H54 (cell line): Measurements from ENCODE around the gene HEMK1.

ENCODE experiments used
- DNase-seq: peaks from one replicate; pipeline ENCODE4 v3.0.0; 2011; ENCODE audit warnings: low spot score, mixed read lengths; ENCODE audit not compliant: insufficient read length
- FAIRE-seq: peaks from 3 replicates; lab custom pipeline; 2011; peaks lifted over from hg19 to GRCh38; lab: Jason Lieb, UNC
- POLR2A ChIP-seq: IDR thresholded peaks from 2 replicates; pipeline ENCODE4 v1.6.1; 2011; ENCODE audit warnings: low read depth, mild to moderate bottlenecking, low read length

HEMK1 gene

DNA sequence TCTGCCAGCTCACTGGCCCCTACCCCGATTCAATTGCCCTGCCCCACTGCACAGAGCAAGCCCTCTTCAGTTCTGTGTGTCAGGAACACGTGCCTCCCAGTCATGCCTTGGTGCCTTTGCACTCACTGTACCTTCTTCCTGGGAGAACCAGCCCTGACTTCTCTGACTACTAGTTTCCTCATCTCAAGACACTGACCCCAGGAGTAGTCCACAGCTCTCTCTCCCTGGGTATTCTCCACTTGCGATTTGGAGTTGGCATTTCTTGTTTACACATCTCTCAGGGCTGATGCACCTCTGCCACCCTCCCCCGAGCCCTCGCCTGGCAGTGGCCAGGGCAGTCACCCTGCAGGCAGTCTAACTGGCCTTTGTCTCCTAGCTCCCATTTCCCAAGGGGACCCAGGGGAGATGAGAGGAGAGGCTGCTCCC, 36.6 kb downstream of the HEMK1 start:
- DNase-seq (no peak), FAIRE-seq (no peak)
- no peak for TF ChIP-seq POLR2A

DNA sequence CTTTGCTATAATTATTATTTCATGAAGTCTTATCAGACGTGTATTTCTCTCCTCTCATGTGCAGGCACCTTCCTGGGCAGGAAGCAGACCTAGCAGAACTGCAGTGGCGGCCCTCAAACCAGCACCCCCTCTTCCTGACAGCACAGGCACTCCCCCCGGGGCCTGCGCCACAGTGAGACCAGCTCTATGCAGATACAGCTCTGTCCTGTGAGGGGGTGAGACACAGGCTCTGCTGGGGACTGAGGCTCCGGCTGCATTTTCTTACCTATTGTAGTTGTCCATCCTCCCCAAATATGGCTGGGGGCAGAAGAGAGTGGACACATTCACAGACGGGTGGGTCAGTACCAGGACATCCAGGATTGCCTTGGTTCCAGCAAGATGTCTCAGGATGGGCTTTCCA, 37.3 kb downstream of the HEMK1 start:
- no peak for DNase-seq
- no peak for TF ChIP-seq POLR2A
- no peak for FAIRE-seq

DNA sequence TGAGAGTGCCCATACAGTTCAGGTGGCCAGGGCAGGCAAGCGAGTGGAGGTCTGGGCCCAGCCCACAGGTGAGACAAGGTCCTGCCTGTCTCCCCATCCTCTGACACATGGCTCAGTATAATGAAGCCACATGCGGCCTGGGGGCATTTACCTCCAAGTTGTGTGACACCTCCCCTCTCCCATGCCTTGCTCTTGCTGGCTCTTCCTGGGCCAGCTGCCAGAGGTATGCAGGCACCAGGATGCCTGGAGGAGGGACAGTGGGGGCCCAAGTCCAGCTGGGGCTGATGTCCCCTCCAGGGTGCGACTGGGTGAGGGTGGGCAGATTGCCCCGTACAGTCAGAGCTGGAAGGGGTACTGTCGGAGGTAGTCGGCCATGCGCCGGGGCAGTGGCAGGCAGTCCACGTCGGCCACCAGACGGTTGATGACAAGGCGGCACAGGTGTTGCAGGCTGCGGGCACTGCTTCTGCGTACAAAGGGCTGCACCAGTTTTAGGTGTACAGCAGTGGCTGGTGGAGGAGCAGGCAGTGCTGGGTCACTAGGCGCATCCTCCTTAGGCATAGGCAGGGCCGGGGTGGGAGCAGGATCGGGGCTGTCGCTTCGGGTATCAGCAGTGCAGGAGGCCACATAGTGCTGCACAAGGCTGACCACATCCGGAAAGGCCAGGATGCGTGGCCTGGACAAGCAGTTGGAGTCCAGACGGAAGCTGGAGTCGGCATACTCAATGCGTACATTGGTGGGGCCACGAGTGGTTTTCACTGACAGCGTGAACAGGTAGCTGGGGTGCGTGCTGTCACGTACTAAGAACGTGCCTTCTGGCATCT, 38.2 kb downstream of the HEMK1 start:
- DNase-seq (no peak), FAIRE-seq (no peak)
- TF ChIP-seq POLR2A, result no peak

DNA sequence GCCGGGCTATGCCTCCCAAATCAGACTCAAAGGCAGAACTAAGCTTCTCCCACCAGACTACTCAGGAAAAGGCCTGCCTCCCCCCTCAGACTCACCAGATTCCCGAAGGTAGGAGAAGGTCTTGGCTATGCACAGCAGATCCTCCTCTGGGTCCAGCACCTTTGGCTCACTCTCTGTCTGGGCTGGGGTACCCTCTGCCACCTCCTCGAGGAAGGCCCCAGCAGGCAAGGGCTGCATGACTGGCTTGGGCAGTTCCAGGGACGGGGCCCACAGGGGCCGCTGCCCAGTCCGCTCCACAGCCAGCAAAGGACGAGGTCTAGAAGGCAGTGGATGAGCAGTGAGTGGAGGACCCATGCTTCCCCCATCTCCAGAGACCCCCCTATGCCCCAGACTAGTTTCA, 39.0 kb downstream of the HEMK1 start:
- no peak for FAIRE-seq
- TF ChIP-seq POLR2A, result no peak
- no peak for DNase-seq

DNA sequence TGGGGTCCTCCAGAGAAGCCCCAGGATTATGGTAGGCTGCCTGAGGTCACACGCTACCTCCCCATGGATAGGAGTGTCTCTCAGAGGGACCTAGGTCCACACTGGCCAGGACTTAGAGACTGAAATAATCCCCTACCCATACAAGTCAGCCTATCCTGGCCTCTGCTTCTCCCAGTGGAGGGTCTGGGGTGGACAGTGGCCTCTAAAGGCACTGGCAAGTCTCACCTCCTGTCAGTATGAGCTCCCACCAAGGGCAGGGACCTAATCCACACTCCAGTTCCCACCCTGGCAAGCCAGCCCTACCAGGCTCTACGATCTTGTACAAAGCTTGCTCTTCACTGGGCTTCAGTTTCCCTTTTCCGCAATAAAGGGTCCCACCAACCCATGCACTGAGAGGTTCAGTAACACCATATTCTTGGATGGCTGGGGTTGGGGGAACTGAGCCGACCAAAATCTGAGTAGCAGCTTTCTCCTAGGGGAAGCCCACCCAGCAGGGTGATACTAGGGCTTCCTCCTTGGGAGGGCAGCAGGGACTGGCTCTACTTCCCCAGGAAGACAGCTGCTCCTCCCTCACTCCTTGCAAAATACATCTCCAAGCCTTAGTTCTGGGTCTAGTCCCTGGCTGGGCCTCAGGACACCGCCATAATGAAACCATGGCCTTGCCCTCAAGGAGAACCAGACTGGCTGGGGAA, 39.9 kb downstream of the HEMK1 start:
- DNase-seq, result no peak

DNA sequence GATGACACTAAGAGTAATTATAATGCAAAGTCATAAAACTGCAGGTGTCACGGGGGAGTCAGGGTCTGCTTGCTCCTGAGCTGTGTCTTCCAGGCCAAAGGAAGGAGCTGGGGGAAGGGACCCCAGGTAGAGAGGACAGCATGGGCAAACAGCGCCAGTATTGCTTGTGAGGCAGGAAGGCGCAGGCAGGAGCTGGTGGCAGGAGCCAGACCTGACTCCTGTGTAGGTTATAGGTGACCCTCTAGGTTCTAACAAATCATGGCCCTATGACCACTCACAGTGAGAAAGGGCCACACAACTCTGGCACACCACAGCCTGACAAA, 40.4 kb downstream of the HEMK1 start:
- DNase-seq, result no peak
- no peak for FAIRE-seq
- no peak for TF ChIP-seq POLR2A

More for the DNA sequence above, 39.9 kb downstream of the HEMK1 start:
- FAIRE-seq, result no peak
- TF ChIP-seq POLR2A, result no peak

DNA sequence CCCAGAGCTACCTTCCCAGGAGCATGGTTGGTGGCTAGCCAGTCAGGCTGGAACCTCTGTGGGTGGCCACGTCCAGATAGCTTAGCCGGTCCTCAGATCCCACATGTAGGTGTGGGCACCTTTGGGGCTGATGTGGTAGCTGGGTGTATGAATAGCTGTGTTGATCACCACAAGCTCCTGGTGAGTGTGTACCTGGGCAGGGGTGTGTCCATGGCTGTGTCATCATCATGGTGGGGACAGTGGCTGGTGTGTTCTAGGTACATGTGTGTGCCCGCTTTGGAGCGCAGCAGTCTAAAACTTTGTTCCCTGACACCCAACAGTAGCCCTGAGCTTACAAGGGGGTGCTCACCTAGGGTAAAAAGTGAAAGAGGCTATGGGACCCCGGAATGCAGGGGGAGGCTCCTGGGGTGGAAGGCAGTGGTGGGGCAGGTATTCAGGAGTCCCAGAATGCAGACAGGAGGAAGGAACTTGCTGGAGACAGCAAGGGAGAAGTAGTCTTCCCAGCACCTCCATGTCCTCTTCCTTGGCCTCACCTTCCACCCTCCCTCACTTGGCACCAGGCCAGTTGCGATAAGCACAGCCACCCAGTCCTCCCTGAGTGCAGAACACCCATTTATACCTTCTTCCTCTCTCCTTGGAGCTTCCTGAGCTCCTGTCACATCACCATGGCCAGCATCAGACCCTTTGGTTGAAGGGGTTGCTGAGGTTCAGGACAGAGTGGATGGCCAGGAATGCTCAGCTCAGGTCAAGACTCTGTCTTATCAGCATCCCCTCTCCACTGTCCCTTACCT, 41.1 kb downstream of the HEMK1 start:
- DNase-seq (no peak), FAIRE-seq (no peak)
- no peak for TF ChIP-seq POLR2A

DNA sequence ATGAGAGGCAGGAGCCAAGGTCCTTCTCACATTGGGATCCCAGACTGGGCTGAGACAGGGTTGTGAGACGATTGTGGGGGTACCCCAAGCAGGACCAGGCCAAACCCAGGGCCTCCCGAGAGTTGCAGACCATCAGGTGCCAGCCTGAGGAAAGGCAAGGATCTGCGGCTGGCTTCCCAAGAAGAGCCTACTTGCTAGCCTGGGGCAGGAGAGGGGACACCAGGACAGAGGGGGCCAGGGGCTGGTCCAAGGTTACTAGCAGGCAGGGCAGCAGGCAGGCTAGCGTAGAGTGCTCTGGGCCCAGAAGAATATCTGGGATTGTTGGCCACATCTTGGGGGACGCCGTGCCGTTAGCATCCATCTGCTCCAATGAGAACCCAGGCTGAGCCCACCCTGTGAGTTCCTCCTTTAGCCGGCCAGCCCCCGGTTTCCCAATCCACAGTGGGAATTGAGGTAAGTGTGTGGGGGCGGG, 41.7 kb downstream of the HEMK1 start:
- FAIRE-seq (no peak), DNase-seq (no peak)
- TF ChIP-seq POLR2A, result no peak

DNA sequence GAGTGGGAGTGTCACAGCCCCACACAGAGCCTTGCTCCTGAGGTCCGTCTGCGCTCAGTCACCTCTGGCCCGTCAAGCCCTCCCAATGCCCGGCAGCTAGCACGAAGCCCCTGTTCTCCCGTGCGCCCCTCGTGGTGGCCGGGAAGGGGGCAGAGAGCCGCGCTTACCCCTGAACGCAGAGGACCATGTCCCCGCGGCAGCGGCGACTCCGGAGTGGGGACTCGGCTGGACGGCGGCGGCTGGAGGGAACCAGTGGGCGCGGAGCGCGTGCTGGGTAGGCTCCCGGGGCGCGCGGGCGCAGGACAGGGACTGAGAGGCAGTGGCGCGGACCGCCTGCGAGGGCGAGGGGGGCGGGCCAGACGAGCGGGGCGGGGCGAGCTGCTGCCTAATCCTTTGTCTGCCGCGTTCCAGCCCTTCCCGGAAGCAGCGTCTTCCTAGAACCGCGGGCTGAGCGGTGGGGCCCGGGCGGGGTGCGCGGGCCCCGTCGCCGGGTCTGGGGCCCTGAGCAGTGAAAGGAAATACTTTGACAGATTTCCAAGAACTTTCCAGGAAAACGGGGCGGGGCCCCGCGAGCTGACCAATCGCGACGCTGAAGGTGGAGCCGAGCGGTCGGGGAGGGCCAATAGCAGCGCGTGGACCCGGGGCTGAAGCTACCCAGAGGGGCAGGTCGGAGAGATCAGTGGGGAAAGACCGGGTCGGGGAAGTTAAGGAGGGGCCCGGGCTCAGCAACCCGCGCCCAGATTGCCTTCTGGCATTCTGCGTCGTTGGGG, 42.3 kb downstream of the HEMK1 start, which contains the start of gene CISH:
Gene CISH (minus strand): TSS at position 311 of the 770 bp plus-strand sequence. CDS start 124 bp downstream, at position 187.
- DNase-seq, result peak; percentile 81
- no peak for FAIRE-seq
- TF ChIP-seq POLR2A, result peak; percentile 80

DNA sequence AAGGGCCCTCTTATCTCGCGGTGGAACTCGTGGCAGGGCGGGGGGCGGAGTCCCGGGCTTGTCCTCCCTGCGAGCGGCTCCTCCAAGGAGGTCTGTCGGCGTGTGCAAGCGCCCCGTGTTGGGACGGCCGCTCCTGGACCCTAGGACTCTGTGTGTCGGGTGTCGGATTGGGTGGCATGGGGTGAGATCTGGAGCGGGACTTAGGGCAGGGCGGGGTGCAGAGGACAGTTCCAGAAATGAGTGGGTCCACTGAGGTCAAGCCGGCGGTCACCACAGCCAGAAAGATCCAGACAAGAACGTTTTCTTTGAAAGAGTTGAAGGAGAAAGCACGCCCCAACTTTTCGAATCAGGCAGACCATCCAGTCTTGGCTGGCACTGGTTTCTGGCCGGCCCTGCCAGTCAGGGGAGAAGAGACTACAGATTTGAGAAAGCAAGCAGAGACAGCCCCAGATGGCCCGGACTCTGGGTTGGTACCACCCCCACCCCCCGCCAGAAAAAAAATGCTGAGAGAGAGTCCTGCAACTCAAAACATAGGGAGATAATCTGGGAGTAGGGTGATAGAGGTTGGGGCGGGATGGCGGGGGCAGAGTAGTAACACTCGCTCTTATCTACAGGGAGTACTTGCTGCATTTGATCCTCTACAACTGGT, 43.0 kb downstream of the HEMK1 start:
- FAIRE-seq, result no peak
- no peak for DNase-seq
- peak; percentile 36; the same call in 1 of the 2 replicates for TF ChIP-seq POLR2A

DNA sequence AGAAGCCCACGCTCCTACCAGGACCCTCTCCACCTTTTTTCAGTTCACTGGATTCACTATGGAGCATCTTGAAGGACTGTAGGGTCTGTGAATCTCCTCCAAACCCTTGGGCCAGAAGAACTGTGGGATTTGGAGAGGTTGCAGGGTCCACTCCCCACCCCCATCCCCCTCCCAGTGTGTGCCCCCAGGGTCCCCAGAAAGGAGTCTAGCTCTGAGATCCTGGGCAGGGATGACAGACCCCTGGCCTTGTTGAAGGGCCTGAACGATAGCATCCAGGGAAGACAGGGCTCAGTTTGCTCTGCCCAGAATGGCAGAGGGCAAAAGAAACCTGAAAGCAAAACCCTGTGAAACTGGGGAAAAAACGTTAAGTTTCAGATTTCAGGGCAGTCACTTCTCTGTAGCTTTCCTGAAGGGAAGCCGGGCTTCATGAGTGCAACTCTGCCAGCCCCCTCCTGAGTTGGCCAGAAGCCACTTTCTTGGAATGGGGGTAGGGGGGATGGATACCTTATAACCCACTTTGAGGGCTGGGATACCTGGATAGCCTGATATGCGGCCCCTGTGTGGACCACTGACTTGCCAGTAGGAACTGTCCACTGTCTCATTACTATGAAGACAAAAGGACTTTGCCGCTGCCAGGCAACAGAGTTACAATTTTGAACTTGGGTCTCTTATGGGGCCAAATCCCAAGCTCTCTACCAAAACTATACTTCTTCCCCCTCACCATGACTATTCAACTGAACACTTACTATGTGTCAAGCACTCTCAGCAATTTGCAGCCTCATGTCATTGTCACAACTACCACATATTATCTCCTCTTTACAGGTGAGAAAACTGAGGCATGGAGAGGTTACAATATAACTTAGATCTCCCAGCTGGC, 43.9 kb downstream of the HEMK1 start:
- no peak for DNase-seq
- no peak for FAIRE-seq
- no peak for TF ChIP-seq POLR2A

DNA sequence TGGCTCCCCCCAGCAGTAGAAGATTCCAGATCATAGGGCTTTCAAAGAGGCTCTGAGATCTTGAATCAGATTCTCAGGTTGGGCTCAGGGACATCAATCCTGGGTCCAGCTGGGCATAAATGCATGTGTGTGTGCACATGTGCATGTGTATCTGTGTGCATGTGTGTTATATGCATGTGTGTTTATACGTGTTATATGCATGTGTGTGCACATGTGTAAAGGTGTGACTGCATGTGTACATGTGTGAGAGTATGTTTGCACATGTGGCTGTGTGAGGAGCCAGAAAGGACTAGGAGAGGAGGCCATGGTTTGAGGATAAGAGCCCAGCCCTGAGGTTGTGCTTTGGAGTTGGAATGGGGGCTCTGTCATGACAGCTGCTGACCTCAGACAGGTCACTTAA, 45.9 kb downstream of the HEMK1 start:
- TF ChIP-seq POLR2A, result no peak
- DNase-seq, result no peak
- FAIRE-seq, result no peak
